ENCODE measurements around the gene FEM1B. TPM values are rescaled to one million over a fixed set of nuclear protein-coding genes. Genes with fewer than 3 reads are reported as not detected.
"Not testable (repeated sequence)": the region's sequence is repeated elsewhere in the genome, so short reads cannot be mapped to it uniquely, and the experiment has no call there.

FEM1B gene
- total RNA-seq, 1 experiment from 2014 or later: 41.0 TPM

DNA sequence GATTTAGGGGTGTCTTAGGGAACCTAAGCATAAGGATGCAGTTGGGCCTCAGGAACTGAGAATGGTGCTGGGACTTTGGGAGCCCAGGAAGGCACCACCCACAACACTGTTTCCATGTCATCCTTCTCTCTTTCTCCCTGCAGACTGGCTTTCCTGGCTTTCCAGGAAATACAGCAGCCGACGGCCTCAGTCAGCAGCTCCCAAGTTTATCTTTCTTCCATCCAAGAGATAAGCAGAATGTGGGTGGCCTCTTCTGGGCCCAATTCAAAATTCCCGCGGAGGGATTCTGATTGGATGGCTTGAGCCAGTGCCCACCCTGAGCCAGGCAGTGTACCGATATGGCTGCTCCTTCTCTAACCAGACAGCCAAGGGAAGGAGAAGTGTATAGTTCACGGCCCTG is 43.5 kb upstream of the FEM1B start:
- Mint-ChIP-seq H3K36me3 (ENCODE audit: insufficient read depth, unreplicated experiment) (peaks cover 4% of the 10 kb centered on the region), H3K4me3 (ENCODE audit: unreplicated experiment) (no peak overlapping the region), H3K27me3 (ENCODE audit: insufficient read depth, unreplicated experiment) (no peaks in the 10 kb centered on the region), H3K9me3 (ENCODE audit: unreplicated experiment) (peaks cover 9% of the 10 kb centered on the region), H3K27ac (ENCODE audit: unreplicated experiment) (no peak overlapping the region), H3K4me1 (ENCODE audit: low read depth, unreplicated experiment) (peaks cover 32% of the 10 kb centered on the region)
- Histone ChIP-seq H3K4me1 (peaks cover 30% of the 10 kb centered on the region), H3K4me3 (ENCODE audit: low read depth, low read length) (no peak overlapping the region), H3K9me3 (no peaks in the 10 kb centered on the region), H3K27me3 (replicated peaks; ENCODE audit: control insufficient read depth, insufficient read depth, low read length) (no peaks in the 10 kb centered on the region), H3K36me3 (ENCODE audit: control insufficient read depth, insufficient read depth, low read length) (no peaks in the 10 kb centered on the region)
- ChIA-PET POLR2A (no interaction called here), CTCF (no interaction called here)
- BruUV-seq (replicated peaks): no TSS peak
- intact Hi-C loops (cut with micrococcal nuclease; ENCODE audit: unreplicated experiment): no loop called here
- DNase-seq: no peak
- no peak for TF ChIP-seq CTCF (IDR thresholded peaks at IDR 0.05; ENCODE audit: insufficient read depth in 1 of 2, low read depth in 1 of 2, low read length in 1 of 2, severe bottlenecking in 1 of 2, unreplicated experiment in 1 of 2)

GRCh38 chr15:68234520-68234919 is 43.0 kb upstream of the FEM1B start:
- DNase-seq; H3K27me3 ChIP-seq (replicated peaks; ENCODE audit: control insufficient read depth, insufficient read depth, low read length); H3K9me3 ChIP-seq; H3K4me3 ChIP-seq (ENCODE audit: low read depth, low read length); BruUV-seq (replicated peaks); POLR2A ChIA-PET; H3K36me3 Mint-ChIP-seq (ENCODE audit: insufficient read depth, unreplicated experiment); CTCF ChIA-PET; intact Hi-C loops (cut with micrococcal nuclease; ENCODE audit: unreplicated experiment); H3K4me3 Mint-ChIP-seq (ENCODE audit: unreplicated experiment); H3K36me3 ChIP-seq (ENCODE audit: control insufficient read depth, insufficient read depth, low read length); H3K9me3 Mint-ChIP-seq (ENCODE audit: unreplicated experiment); H3K27me3 Mint-ChIP-seq (ENCODE audit: insufficient read depth, unreplicated experiment); H3K27ac Mint-ChIP-seq (ENCODE audit: unreplicated experiment): not testable (repeated sequence)
- peaks cover 30% of the 10 kb centered on the region for H3K4me1 ChIP-seq
- peaks cover 32% of the 10 kb centered on the region for H3K4me1 Mint-ChIP-seq (ENCODE audit: low read depth, unreplicated experiment)

DNA sequence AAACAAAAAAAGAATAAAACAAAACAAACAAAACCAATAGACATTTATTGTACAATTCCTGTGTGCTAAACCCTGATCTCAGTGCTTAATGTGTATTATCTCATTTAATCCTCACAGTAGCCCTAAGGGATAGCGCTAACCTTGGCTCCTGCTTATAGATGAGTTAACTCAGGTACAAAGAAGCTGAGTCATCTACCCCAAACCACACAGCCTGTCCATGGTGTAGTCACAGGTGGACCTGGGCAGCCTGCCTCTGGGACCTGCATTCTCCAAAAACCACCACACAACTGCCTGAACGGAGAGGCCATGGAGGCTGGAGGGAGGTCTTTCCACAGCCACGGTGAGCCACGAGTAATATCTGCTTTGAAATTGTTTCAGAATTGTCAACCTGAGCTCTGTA is 42.5 kb upstream of the FEM1B start:
- Mint-ChIP-seq H3K4me3 (ENCODE audit: unreplicated experiment) (no peak overlapping the region), H3K27me3 (ENCODE audit: insufficient read depth, unreplicated experiment) (no peaks in the 10 kb centered on the region), H3K27ac (ENCODE audit: unreplicated experiment) (no peak overlapping the region), H3K36me3 (ENCODE audit: insufficient read depth, unreplicated experiment) (no peaks in the 10 kb centered on the region), H3K4me1 (ENCODE audit: low read depth, unreplicated experiment) (peaks cover 28% of the 10 kb centered on the region), H3K9me3 (ENCODE audit: unreplicated experiment) (peaks cover 9% of the 10 kb centered on the region)
- no peak for DNase-seq
- peaks cover 30% of the 10 kb centered on the region for H3K4me1 ChIP-seq
- CTCF ChIA-PET: no interaction called here
- no peak for TF ChIP-seq CTCF (IDR thresholded peaks at IDR 0.05; ENCODE audit: insufficient read depth in 1 of 2, low read depth in 1 of 2, low read length in 1 of 2, severe bottlenecking in 1 of 2, unreplicated experiment in 1 of 2)
- H3K36me3 ChIP-seq (ENCODE audit: control insufficient read depth, insufficient read depth, low read length): no peaks in the 10 kb centered on the region
- intact Hi-C loops (cut with micrococcal nuclease; ENCODE audit: unreplicated experiment): no loop called here
- no peak overlapping the region for H3K4me3 ChIP-seq (ENCODE audit: low read depth, low read length)
- BruUV-seq (replicated peaks): no TSS peak
- no peaks in the 10 kb centered on the region for H3K9me3 ChIP-seq
- H3K27me3 ChIP-seq (replicated peaks; ENCODE audit: control insufficient read depth, insufficient read depth, low read length): no peaks in the 10 kb centered on the region
- POLR2A ChIA-PET: no interaction called here

DNA sequence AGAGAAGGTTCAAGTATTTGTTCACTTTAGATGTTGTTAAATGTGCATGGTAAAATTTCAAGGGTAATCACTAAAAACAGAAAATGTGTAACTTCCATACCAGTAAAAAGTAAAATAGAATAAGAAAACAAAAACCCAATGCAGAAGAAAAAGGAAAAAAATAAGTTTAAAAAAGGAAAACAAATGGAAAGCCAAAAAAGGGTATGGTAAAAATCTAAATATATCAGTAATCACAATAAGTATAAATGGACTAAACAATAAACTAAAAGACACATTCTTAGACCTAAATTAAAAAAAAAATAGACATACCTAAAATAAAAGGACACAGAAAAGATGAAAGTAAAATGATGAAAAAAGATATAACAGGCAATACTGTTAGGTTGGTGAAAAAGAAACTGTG is 38.5 kb upstream of the FEM1B start:
- intact Hi-C loops (cut with micrococcal nuclease; ENCODE audit: unreplicated experiment): no loop called here
- ChIA-PET POLR2A (no interaction called here), CTCF (no interaction called here)
- no peak for DNase-seq
- no peak overlapping the region for H3K4me3 Mint-ChIP-seq (ENCODE audit: unreplicated experiment)
- no peaks in the 10 kb centered on the region for H3K36me3 Mint-ChIP-seq (ENCODE audit: insufficient read depth, unreplicated experiment)
- BruUV-seq (replicated peaks): no TSS peak
- Histone ChIP-seq H3K9me3 (no peaks in the 10 kb centered on the region), H3K27me3 (replicated peaks; ENCODE audit: control insufficient read depth, insufficient read depth, low read length) (no peaks in the 10 kb centered on the region), H3K4me3 (ENCODE audit: low read depth, low read length) (no peak overlapping the region), H3K4me1 (peaks cover 4% of the 10 kb centered on the region; the same call in 1 of the 2 replicates), H3K36me3 (ENCODE audit: control insufficient read depth, insufficient read depth, low read length) (no peaks in the 10 kb centered on the region)
- no peaks in the 10 kb centered on the region for H3K27me3 Mint-ChIP-seq (ENCODE audit: insufficient read depth, unreplicated experiment)
- no peak overlapping the region for H3K27ac Mint-ChIP-seq (ENCODE audit: unreplicated experiment)
- H3K4me1 Mint-ChIP-seq (ENCODE audit: low read depth, unreplicated experiment): no peaks in the 10 kb centered on the region
- TF ChIP-seq CTCF (IDR thresholded peaks at IDR 0.05; ENCODE audit: insufficient read depth in 1 of 2, low read depth in 1 of 2, low read length in 1 of 2, severe bottlenecking in 1 of 2, unreplicated experiment in 1 of 2): no peak
- H3K9me3 Mint-ChIP-seq (ENCODE audit: unreplicated experiment): peaks cover 9% of the 10 kb centered on the region

Data from Caco-2 (cell line).